Heart left ventricle (tissue), 16 donors: Measurements from ENCODE around the gene ASCL2. TPM values are rescaled to one million over a fixed set of nuclear protein-coding genes. Genes with fewer than 3 reads are reported as not detected.

Experiments used
- ATAC-seq, 4 donors: fragments of 200-7000 bp; cut with Tn5 transposase; one replicate each; pipeline ENCODE4 v1.9.1; 2020 to 2022; ENCODE audit warnings: moderate library complexity in 4 of 4, mild to moderate bottlenecking in 3 of 4, moderate number of reproducible peaks in 1 of 4
- DNase-seq, 5 donors: peaks; one replicate each; pipeline ENCODE4 v3.0.0-alpha.2; 2020
- H3K27ac ChIP-seq, 12 donors: fragments of 200-600 bp; sonication (generic) in 4 of 12; one replicate each; pipeline versions ENCODE4 v1.5.0 to v1.8.0; 2016 to 2022; ENCODE audit warnings: mild to moderate bottlenecking in 2 of 12
- H3K27me3 ChIP-seq, 9 donors: fragments of 200-600 bp; sonication (generic) in 2 of 9; one replicate each; pipeline versions ENCODE4 v1.5.1 to v1.8.0; 2016 to 2022; ENCODE audit warnings: mild to moderate bottlenecking in 3 of 9
- H3K36me3 ChIP-seq, 9 donors: fragments of 200-600 bp; sonication (generic) in 2 of 9; one replicate each; pipeline versions ENCODE4 v1.5.0 to v1.8.0; 2018 to 2022; ENCODE audit warnings: mild to moderate bottlenecking in 2 of 9
- H3K4me1 ChIP-seq, 12 donors: fragments of 200-600 bp; sonication (generic) in 4 of 12; one replicate each; pipeline versions ENCODE4 v1.5.0 to v1.8.0; 2016 to 2022; ENCODE audit warnings: mild to moderate bottlenecking in 3 of 12
- H3K4me3 ChIP-seq, 12 donors: fragments of 200-600 bp; sonication (generic) in 4 of 12; one replicate each; pipeline versions ENCODE4 v1.5.0 to v1.8.0; 2017 to 2022; ENCODE audit warnings: mild to moderate bottlenecking in 9 of 12, moderate library complexity in 4 of 12
- H3K9me3 ChIP-seq, 12 donors: fragments of 200-600 bp; sonication (generic) in 4 of 12; one replicate each; pipeline versions ENCODE4 v1.5.0 to v1.8.0; 2016 to 2022; ENCODE audit warnings: mild to moderate bottlenecking in 1 of 12
- POLR2A ChIP-seq, 2 donors: fragments of 450-650 bp; IDR thresholded peaks; one replicate each; pipeline ENCODE4 v1.6.1; 2017; ENCODE audit warnings: antibody characterized with exemption in 2 of 2, mild to moderate bottlenecking in 2 of 2, moderate library complexity in 2 of 2
- WGBS, 4 donors: extraction: QIAGEN DNeasy Blood & Tissue Kit in 2 of 4; methylation state at CpG; one replicate each; pipeline versions ENCODE4 v1.1.5 to v1.1.7; 2013 to 2018; 5-methylcytosine and 5-hydroxymethylcytosine counted together
- intact Hi-C, 10 donors: fragments of 100-400 bp; cut with DNase I; formaldehyde crosslinking; loops; one replicate each; pipeline versions ENCODE4 v1.11.1 to v1.14.2; 2022
- polyA plus RNA-seq, 2 donors: library from polyadenylated mRNA; stranded (reverse); fragments of 200-250 nt; gene quantifications; one replicate each; pipeline ENCODE4 v1.2.3, GENCODE V29; 2013
- total RNA-seq, 9 donors: library from RNA; depleted of rRNA in 2 of 9; stranded (reverse); fragments of >200 nt in 2 of 9; fragmentation: NEBNext Ultra II Directional in 3 of 9; extraction: Animal tissue kit (Norgen Biotek cat#: 25700) in 3 of 9; gene quantifications; one replicate each; pipeline versions ENCODE4 v1.1.0 to v1.2.4, GENCODE V29; 2016 to 2023
- TF ChIP-seq, protein P1 (sequence below), 12 donors: fragments of 200-600 bp; sonication (generic) in 4 of 12; IDR thresholded peaks; one replicate each; pipeline versions ENCODE4 v1.5.0 to v1.8.0; 2018 to 2022; ENCODE audit warnings: antibody characterized with exemption in 12 of 12, mild to moderate bottlenecking in 5 of 12
- donor health status: ischemic (EF 13 %, LVEDD 7.1; RV severe dilation, severe dysfunction).
- donor health status: healthy with polysubstance abuse.
- donor health status: DM: no; HTN: yes; CAD: no.
- donor health status: DM: no; HTN: no; CAD: no.
- donor health status: ischemic (EF 25% LVEDD 6.9; RV normal size, moderate dysfunction).
- donor health status: ischemic (EF 25% LVEDD 5.7; RV mildly dilated, moderate dysfunction).
- donor health status: healthy.
- donor health status: DM: yes; HTN: yes; CAD: no.
- donor health status: ischemic (EF 35%, LVEDD 5.7; RV mildly dilated, moderate dysfunction).
- donor health status: nonischemic (EF 11% LVEDD 7.7; RV severe dilation, severe dysfunction).
- donor health status: DM: yes; HTN: yes; CAD: no.
- donor health status: PGD.
- donor health status: ischemic (EF 29% LVEDD 5.4; RV normal size, mild dysfunction).
- donor health status: nonischemic (EF 23%, LVEDD 6.1; RV moderate dilation, normal function).

Gene ASCL2
- total and polyA plus RNA-seq, 11 donors = 0.07 to 2.3 (median 0.43) TPM; not detected in 7

- DNase-seq = no peak
- intact Hi-C loops = no loop called here
- Histone ChIP-seq H3K4me1 (peaks cover 0 to under 1% (median 0%) of the 10 kb centered on the region in 12 donors), H3K4me3 (no peak overlapping the region), H3K27ac (no peak overlapping the region), H3K9me3 (peaks cover 0 to 28% (median 5%) of the 10 kb centered on the region in 12 donors), H3K36me3 (no peaks in the 10 kb centered on the region), H3K27me3 (peaks cover 4 to 16% (median 8%) of the 10 kb centered on the region in 9 donors)
- 83 to 92% (median 89%) methylated on average over 14 of the region's 14 CpGs for WGBS, 4 donors
- TF ChIP-seq, protein P1, sequence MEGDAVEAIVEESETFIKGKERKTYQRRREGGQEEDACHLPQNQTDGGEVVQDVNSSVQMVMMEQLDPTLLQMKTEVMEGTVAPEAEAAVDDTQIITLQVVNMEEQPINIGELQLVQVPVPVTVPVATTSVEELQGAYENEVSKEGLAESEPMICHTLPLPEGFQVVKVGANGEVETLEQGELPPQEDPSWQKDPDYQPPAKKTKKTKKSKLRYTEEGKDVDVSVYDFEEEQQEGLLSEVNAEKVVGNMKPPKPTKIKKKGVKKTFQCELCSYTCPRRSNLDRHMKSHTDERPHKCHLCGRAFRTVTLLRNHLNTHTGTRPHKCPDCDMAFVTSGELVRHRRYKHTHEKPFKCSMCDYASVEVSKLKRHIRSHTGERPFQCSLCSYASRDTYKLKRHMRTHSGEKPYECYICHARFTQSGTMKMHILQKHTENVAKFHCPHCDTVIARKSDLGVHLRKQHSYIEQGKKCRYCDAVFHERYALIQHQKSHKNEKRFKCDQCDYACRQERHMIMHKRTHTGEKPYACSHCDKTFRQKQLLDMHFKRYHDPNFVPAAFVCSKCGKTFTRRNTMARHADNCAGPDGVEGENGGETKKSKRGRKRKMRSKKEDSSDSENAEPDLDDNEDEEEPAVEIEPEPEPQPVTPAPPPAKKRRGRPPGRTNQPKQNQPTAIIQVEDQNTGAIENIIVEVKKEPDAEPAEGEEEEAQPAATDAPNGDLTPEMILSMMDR (IDR thresholded peaks at IDR 0.05) = no peak
- TF ChIP-seq POLR2A (IDR thresholded peaks at IDR 0.05) = no peak
- ATAC-seq = no peak
Observed at GRCh38 chr11:2276280-2277007, 6.1 kb upstream of the ASCL2 start.

GRCh38 chr11:2275334-2276279 is 5.2 kb upstream of the ASCL2 start:
- peak in 1 of 5 donors; percentile 58 for DNase-seq
- 86 to 90% (median 87%) methylated on average over 26 to 30 of the region's 30 CpGs for WGBS, 4 donors
- Histone ChIP-seq H3K27me3 (peaks cover 12 to 25% (median 16%) of the 10 kb centered on the region in 9 donors), H3K36me3 (no peaks in the 10 kb centered on the region), H3K9me3 (peaks cover 0 to 19% (median 5%) of the 10 kb centered on the region in 12 donors), H3K27ac (no peak overlapping the region), H3K4me3 (no peak overlapping the region), H3K4me1 (peaks cover 0 to 9% (median 4%) of the 10 kb centered on the region in 12 donors)
- intact Hi-C loops = no loop called here
- ATAC-seq = no peak
- TF ChIP-seq, protein P1 (IDR thresholded peaks at IDR 0.05) = no peak
- TF ChIP-seq POLR2A (IDR thresholded peaks at IDR 0.05) = no peak

DNA sequence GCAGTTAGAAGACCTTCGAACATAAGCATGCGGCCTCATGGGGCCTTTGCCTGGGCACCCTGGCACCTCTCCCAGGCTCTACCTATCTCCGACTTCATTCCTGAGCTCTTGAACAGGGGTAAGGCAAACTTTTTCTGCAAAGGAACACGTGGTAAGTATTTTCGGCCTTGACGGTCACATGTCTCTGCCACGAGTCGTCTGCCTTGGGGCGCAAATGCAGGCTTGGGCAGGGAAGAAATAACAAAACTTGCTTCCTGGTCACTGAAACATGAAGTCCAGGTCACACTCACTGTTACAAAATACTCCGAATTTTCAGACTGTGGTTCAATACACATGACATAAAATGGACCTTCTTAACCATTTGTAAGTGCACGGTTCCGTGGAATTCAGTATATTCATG is 3.4 kb upstream of the ASCL2 start:
- Histone ChIP-seq H3K4me1 (peaks cover 0 to 25% (median 12%) of the 10 kb centered on the region in 12 donors), H3K4me3 (no peak overlapping the region), H3K27ac (no peak overlapping the region), H3K27me3 (peaks cover 28 to 43% (median 34%) of the 10 kb centered on the region in 9 donors), H3K36me3 (no peaks in the 10 kb centered on the region), H3K9me3 (peaks cover 0 to under 1% (median 0%) of the 10 kb centered on the region in 12 donors)
- WGBS, 4 donors = 69 to 79% (median 73%) methylated on average over 12 of the region's 12 CpGs
- intact Hi-C loops = no loop called here
- TF ChIP-seq, protein P1 (IDR thresholded peaks at IDR 0.05) = no peak
- DNase-seq = no peak
- ATAC-seq = no peak

DNA sequence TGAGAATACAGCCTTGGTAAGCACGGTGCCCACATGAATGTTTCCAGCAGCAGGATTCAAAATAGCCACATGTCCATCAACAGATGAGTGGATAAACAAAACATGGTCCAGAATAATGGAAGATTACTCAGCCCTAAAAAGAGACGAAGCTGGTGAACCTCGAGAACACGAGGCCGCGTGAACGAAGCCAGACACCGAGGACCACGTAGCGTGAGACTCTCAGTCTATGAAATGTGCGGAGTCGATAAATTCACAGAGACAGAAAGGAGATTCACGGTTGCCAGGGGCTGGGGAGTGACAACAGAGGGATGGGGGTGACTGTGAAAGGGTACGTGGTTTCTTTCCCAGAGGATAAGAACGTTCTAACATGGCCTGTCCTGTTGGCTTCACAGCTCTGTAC is 2.9 kb upstream of the ASCL2 start:
- no peak for ATAC-seq
- no peak overlapping the region for H3K27ac ChIP-seq
- H3K27me3 ChIP-seq = peaks cover 32 to 47% (median 39%) of the 10 kb centered on the region in 9 donors
- H3K4me3 ChIP-seq = no peak overlapping the region
- DNase-seq = no peak
- intact Hi-C loops = no loop called here
- WGBS, 4 donors = 84 to 89% (median 85%) methylated on average over 15 of the region's 15 CpGs
- peaks cover 0 to 27% (median 12%) of the 10 kb centered on the region in 12 donors for H3K4me1 ChIP-seq
- H3K9me3 ChIP-seq = no peaks in the 10 kb centered on the region
- H3K36me3 ChIP-seq = no peaks in the 10 kb centered on the region
- no peak for TF ChIP-seq POLR2A (IDR thresholded peaks at IDR 0.05)
- TF ChIP-seq, protein P1 (IDR thresholded peaks at IDR 0.05) = no peak
